Endothelial cell of umbilical vein (primary cell): ENCODE results near the gene SLC35F3. TPM values are rescaled to one million over a fixed set of nuclear protein-coding genes. Genes with fewer than 3 reads are reported as not detected.

Experiments used
- BruUV-seq: library from RNA; stranded (reverse); fragments of 400-500 nt; replicated peaks from 2 replicates; lab custom pipeline; 2021; lab: Mats Ljungman, UMichigan
- CTCF ChIA-PET: fragments of 300-600, 350-600 bp; sonication (Branson Sonifier 250); formaldehyde crosslinking; loops from one replicate; lab custom pipeline; 2021; ENCODE audit warnings: antibody characterized with exemption, inconsistent platforms; lab: Charles Lee
- POLR2A ChIA-PET: fragments of 300-600, 350-600 bp; sonication (Branson Sonifier 250); formaldehyde crosslinking; loops from one replicate; lab custom pipeline; 2021; ENCODE audit warnings: antibody characterized with exemption, inconsistent platforms; lab: Charles Lee
- DNase-seq: peaks from one replicate; pipeline ENCODE4 v3.0.0-alpha.2; 2011; ENCODE audit warnings: low read depth, low spot score
- FAIRE-seq: peaks from 2 replicates; lab custom pipeline; 2011; peaks lifted over from hg19 to GRCh38; lab: Jason Lieb, UNC
- H2AFZ ChIP-seq: 2 replicates; pipeline ENCODE4 v1.6.0; 2012; ENCODE audit warnings: low read depth, low read length, control low read depth, inconsistent platforms
- H3K27ac ChIP-seq: 2 replicates; pipeline ENCODE4 v1.5.1; 2011; ENCODE audit warnings: low read depth, mild to moderate bottlenecking, control low read depth, low read length, moderate library complexity; ENCODE audit not compliant: insufficient read depth
- H3K27me3 ChIP-seq, 2 experiments: 2 replicates each; pipeline versions ENCODE4 v1.6.0 to v1.6.1; 2011; ENCODE audit warnings: low read length in 2 of 2, mixed read lengths in 1 of 2; ENCODE audit not compliant: control insufficient read depth in 2 of 2, insufficient read depth in 2 of 2
- H3K36me3 ChIP-seq, 2 experiments: 2 replicates in 1 of 2; 3 replicates in 1 of 2; pipeline ENCODE4 v1.5.1; 2011; ENCODE audit warnings: low read length in 2 of 2, mild to moderate bottlenecking in 1 of 2, moderate library complexity in 1 of 2; ENCODE audit not compliant: control insufficient read depth in 2 of 2, insufficient read depth in 2 of 2; ENCODE audit errors: extremely low read depth in 1 of 2
- H3K4me1 ChIP-seq: 3 replicates; pipeline ENCODE4 v1.5.1; 2011; ENCODE audit warnings: mild to moderate bottlenecking, low read length; ENCODE audit not compliant: control insufficient read depth, insufficient read depth; ENCODE audit errors: extremely low read depth
- H3K4me2 ChIP-seq: 2 replicates; pipeline ENCODE4 v1.6.1; 2011; ENCODE audit warnings: low read length, control low read depth, mixed read lengths; ENCODE audit not compliant: insufficient read depth
- H3K4me3 ChIP-seq, 3 experiments: fragments of 200-600 bp in 1 of 3; sonication (generic), shearing (Covaris generic) in 1 of 3; replicated peaks in 1 of 3; 2 replicates each; pipeline ENCODE4 v1.5.1; 2011 to 2016; ENCODE audit warnings: control low read depth in 3 of 3, low read length in 3 of 3, mild to moderate bottlenecking in 2 of 3, inconsistent platforms in 1 of 3, low read depth in 1 of 3, moderate library complexity in 1 of 3; ENCODE audit not compliant: insufficient read depth in 1 of 3
- H3K79me2 ChIP-seq: 2 replicates; pipeline ENCODE4 v1.6.0; 2012; ENCODE audit warnings: low read length, inconsistent platforms; ENCODE audit not compliant: control insufficient read depth, insufficient read depth
- H3K9ac ChIP-seq: replicated peaks from 2 replicates; pipeline ENCODE3; 2011; ENCODE audit warnings: low read length, control low read depth; ENCODE audit not compliant: insufficient read depth; ENCODE audit errors: extremely low read depth
- H3K9me1 ChIP-seq: replicated peaks from 3 replicates; pipeline ENCODE4 v1.6.0; 2011; ENCODE audit warnings: mild to moderate bottlenecking, low read length; ENCODE audit not compliant: control insufficient read depth, insufficient read depth; ENCODE audit errors: extremely low read depth
- H3K9me3 ChIP-seq: replicated peaks from 2 replicates; pipeline ENCODE4 v1.5.1; 2012; ENCODE audit warnings: low read length, inconsistent platforms; ENCODE audit not compliant: control insufficient read depth, insufficient read depth
- H4K20me1 ChIP-seq: replicated peaks from 2 replicates; pipeline ENCODE3; 2011; ENCODE audit warnings: mild to moderate bottlenecking, low read length; ENCODE audit not compliant: control insufficient read depth, insufficient read depth; ENCODE audit errors: extremely low read depth
- CTCF ChIP-seq, 2 donors: IDR thresholded peaks; 1 replicate in 1 of 2; 2 replicates in 1 of 2; pipeline ENCODE4 v1.5.1; 2011; ENCODE audit warnings: low read length in 2 of 2, mild to moderate bottlenecking in 2 of 2, moderate library complexity in 2 of 2, control low read depth in 1 of 2, inconsistent platforms in 1 of 2, low read depth in 1 of 2; ENCODE audit not compliant: insufficient read depth in 1 of 2; ENCODE audit errors: extremely low read depth in 1 of 2
- EZH2 ChIP-seq: IDR thresholded peaks from 2 replicates; pipeline ENCODE4 v1.6.1; 2012; ENCODE audit warnings: borderline replicate concordance, low read depth, mild to moderate bottlenecking, moderate library complexity, low read length, inconsistent platforms; ENCODE audit not compliant: severe bottlenecking
- FOS ChIP-seq: IDR thresholded peaks from 2 replicates; pipeline ENCODE4 v1.6.1; 2011; ENCODE audit warnings: mild to moderate bottlenecking, low read length, moderate library complexity, borderline replicate concordance; ENCODE audit not compliant: insufficient read depth
- GATA2 ChIP-seq: IDR thresholded peaks from 2 replicates; pipeline ENCODE4 v1.7.0; 2011; ENCODE audit warnings: low read depth, mild to moderate bottlenecking, moderate library complexity, mixed read lengths, low read length; ENCODE audit not compliant: insufficient read length, insufficient read depth
- JUN ChIP-seq: IDR thresholded peaks from 2 replicates; pipeline ENCODE4 v1.6.1; 2011; ENCODE audit warnings: borderline replicate concordance, low read depth; ENCODE audit not compliant: insufficient read length, insufficient read depth
- MAX ChIP-seq: IDR thresholded peaks from 2 replicates; pipeline ENCODE4 v1.6.1; 2011; ENCODE audit not compliant: insufficient read depth, insufficient read length
- MYC ChIP-seq: IDR thresholded peaks from one replicate; pipeline ENCODE4 v1.6.1; 2011; ENCODE audit warnings: mild to moderate bottlenecking, low read depth, low read length
- POLR2A ChIP-seq: IDR thresholded peaks from 2 replicates; pipeline ENCODE4 v1.6.1; 2012; ENCODE audit warnings: low read depth, mild to moderate bottlenecking, control low read depth, low read length
- POLR2AphosphoS5 ChIP-seq: IDR thresholded peaks from 2 replicates; pipeline ENCODE4 v1.6.1; 2012; ENCODE audit warnings: low read depth, mild to moderate bottlenecking, control low read depth, low read length, moderate library complexity; ENCODE audit not compliant: insufficient read depth
- dilution Hi-C: fragments of 300-500 bp; cut with MboI; formaldehyde crosslinking; loops from one replicate; pipeline ENCODE4 v1.15.0; 2019; ENCODE audit warnings: low sequenced_read_pairs; ENCODE audit not compliant: extremely low pct_ligation_motif_present
- intact Hi-C: fragments of 100-400 bp; cut with micrococcal nuclease; formaldehyde crosslinking; loops from one replicate; pipeline ENCODE4 v1.10.0; 2022
- polyA plus RNA-seq, 4 experiments: library from polyadenylated mRNA; depleted of rRNA in 3 of 4; stranded (reverse) in 3 of 4; unstranded in 1 of 4; fragments of >200 nt; gene quantifications; 2 replicates each; pipeline versions ENCODE4 v1.2.1 to v1.2.3, GENCODE V29; 2011 to 2012; ENCODE audit warnings: missing spikeins in 1 of 4
- total RNA-seq: library from RNA; stranded (reverse); gene quantifications from 2 replicates; pipeline ENCODE4 v1.2.3, GENCODE V29; 2021

Gene SLC35F3
- total and polyA plus RNA-seq, 2 donors (not counting 3 experiments of a cell fraction or from before 2014, with no cell fraction given): not detected

- intact Hi-C loops: no loop called here
- Histone ChIP-seq H3K4me3 (no peak overlapping the region), H3K4me2 (no peak overlapping the region), H3K79me2 (no peaks in the 10 kb centered on the region), H2AFZ (no peak overlapping the region), H3K36me3 (no peaks in the 10 kb centered on the region), H3K27ac (no peak overlapping the region), H3K4me1 (no peaks in the 10 kb centered on the region), H4K20me1 (no peaks in the 10 kb centered on the region), H3K9me3 (no peaks in the 10 kb centered on the region), H3K9me1 (no peaks in the 10 kb centered on the region), H3K9ac (no peak overlapping the region), H3K27me3 (no peaks in the 10 kb centered on the region)
- no peak for FAIRE-seq
- TF ChIP-seq POLR2A: no peak
- no peak for TF ChIP-seq FOS
- no peak for TF ChIP-seq MYC
- no peak for TF ChIP-seq MAX
- TF ChIP-seq GATA2: no peak
- no peak for TF ChIP-seq CTCF (IDR thresholded peaks at IDR 0.05; ENCODE audit: extremely low read depth in 1 of 2, insufficient read depth in 1 of 2, low read depth in 1 of 2, low read length in 2 of 2)
- TF ChIP-seq JUN: no peak
- no peak for TF ChIP-seq POLR2AphosphoS5
- no peak for TF ChIP-seq EZH2
- ChIA-PET CTCF (no interaction called here), POLR2A (no interaction called here)
- no TSS peak for BruUV-seq
- dilution Hi-C loops: no loop called here
- no peak for DNase-seq
Measured at GRCh38 chr1:233944601-233945000, 40.1 kb downstream of the SLC35F3 start.
